Activated CD8-positive, alpha-beta T cell treated with anti-CD3 and anti-CD28 coated beads, Interleukin-2, amount 10 ng/mL, durations not matched to agents 7 days and 5 days (primary cell): ENCODE measurements around the gene ZNF497. TPM values are rescaled to one million over a fixed set of nuclear protein-coding genes. Genes with fewer than 3 reads are reported as not detected.

ENCODE experiments used
- ATAC-seq: fragments of 150-1000 bp; cut with Tn5 transposase; one replicate; pipeline ENCODE4 v1.10.0; 2021; ENCODE audit warnings: moderate library complexity
- CTCF ChIA-PET: fragments of 350-600 bp; sonication (Branson Sonifier 250); formaldehyde crosslinking; loops from one replicate; lab custom pipeline; 2021; ENCODE audit warnings: antibody characterized with exemption; lab: Charles Lee
- POLR2A ChIA-PET: fragments of 350-600 bp; sonication (Branson Sonifier 250); formaldehyde crosslinking; loops from one replicate; lab custom pipeline; 2021; ENCODE audit warnings: antibody characterized with exemption; lab: Charles Lee
- DNase-seq: peaks from one replicate; pipeline ENCODE4 v3.0.0-alpha.2; 2020
- H3K27ac Mint-ChIP-seq: one replicate; pipeline ENCODE4 v1.8.0; 2021; ENCODE audit warnings: mild to moderate bottlenecking, mixed read lengths
- H3K27me3 Mint-ChIP-seq: one replicate; pipeline ENCODE4 v1.8.0; 2021; ENCODE audit warnings: low read depth, mixed read lengths
- H3K36me3 Mint-ChIP-seq: one replicate; pipeline ENCODE4 v1.8.0; 2021; ENCODE audit warnings: low read depth, mixed read lengths
- H3K4me1 Mint-ChIP-seq: one replicate; pipeline ENCODE4 v1.8.0; 2021; ENCODE audit warnings: low read depth, mixed read lengths
- H3K4me3 Mint-ChIP-seq: one replicate; pipeline ENCODE4 v1.8.0; 2021; ENCODE audit warnings: mild to moderate bottlenecking, mixed read lengths
- H3K9me3 Mint-ChIP-seq: one replicate; pipeline ENCODE4 v1.8.0; 2022; ENCODE audit warnings: mixed read lengths; ENCODE audit not compliant: insufficient read depth
- total RNA-seq, 2 experiments: library from RNA; stranded (reverse); gene quantifications; one replicate each; pipeline ENCODE4 v1.2.3, GENCODE V29; 2021

Gene ZNF497
- total RNA-seq, 2 experiments from 2014 or later, result 1.5 to 1.7 TPM

DNA sequence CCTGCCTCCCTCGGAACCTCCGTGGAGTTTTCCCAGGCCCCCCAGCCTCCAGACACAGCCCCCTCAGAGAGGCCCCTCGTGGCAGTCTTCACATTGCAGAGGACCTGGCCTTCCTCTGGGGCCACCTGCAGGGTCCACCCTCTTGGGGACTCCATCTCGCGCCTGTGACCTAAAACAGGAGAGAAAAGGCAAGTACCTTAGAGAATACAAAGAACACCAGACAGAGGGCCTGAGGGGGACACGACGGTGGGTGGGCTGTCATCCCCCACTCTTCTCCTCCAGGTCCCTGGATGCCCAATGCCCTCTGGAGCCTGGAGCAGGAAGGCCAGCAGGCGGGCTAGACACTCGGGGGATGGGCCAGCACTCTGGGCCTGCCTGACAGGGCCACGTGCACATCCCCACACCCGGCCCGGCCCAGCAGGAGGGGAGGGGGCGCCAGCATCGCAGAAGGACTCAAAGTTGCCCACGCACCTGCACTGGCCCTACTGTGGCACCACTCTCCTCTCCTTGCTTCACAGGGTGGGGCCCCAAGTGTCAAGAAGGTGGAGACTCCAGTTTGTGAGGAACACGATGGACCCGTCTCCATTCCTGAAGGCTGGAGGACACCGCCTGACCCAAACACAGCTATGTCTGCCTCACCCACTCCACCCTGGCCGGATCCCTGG, 4.9 kb downstream of the ZNF497 start:
- peaks cover 42% of the 10 kb centered on the region for H3K4me1 Mint-ChIP-seq
- no peak overlapping the region for H3K4me3 Mint-ChIP-seq
- ChIA-PET CTCF (no interaction called here), POLR2A (interaction anchor here (1.0 to 1.9 kb wide), 3 partner anchors 10 to 52 kb away, joined by 3 to 12 read pairs (median 7); partner anchors contain the start of genes ERVK3-1 and ZNF837)
- peaks cover 18% of the 10 kb centered on the region for H3K36me3 Mint-ChIP-seq
- H3K27me3 Mint-ChIP-seq, result no peaks in the 10 kb centered on the region
- H3K27ac Mint-ChIP-seq, result no peak overlapping the region
- DNase-seq (no peak), ATAC-seq (no peak)
- no peaks in the 10 kb centered on the region for H3K9me3 Mint-ChIP-seq

DNA sequence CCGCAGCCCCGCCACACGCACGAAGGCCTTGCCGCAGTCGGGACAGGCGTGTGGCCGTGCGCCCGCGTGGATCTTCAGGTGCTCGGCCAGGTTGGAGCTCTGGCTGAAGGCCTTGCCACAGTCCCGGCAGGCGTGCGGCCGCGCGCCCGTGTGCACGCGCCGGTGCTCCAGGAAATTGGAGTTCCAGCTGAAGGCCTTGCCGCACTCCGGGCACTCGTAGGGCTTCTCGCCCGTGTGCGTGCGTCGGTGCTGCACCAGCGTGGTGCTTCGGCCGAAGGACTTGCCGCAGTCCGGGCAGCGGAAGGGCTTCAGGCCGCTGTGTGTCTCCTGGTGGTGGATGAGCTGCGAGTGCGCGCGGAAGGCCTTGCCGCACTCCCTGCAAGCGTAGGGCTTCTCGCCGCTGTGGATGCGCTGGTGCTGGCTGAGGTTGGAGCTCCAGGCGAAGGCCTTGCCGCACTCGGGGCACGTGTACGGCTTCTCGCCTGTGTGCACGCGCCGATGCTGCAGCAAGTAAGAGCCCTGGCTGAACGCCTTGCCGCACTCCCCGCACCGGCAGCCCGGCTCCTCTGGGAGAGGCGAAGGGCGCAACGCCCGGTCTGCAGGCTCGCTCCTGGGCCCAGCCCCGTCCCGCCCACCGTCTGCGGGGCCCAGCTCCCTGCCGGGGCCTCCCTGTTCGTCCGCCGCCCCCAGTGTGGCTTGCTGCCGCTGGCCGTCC, 5.6 kb downstream of the ZNF497 start:
- Mint-ChIP-seq H3K27ac (peak overlapping the region; percentile 75), H3K36me3 (peaks cover 23% of the 10 kb centered on the region), H3K9me3 (no peaks in the 10 kb centered on the region), H3K27me3 (no peaks in the 10 kb centered on the region), H3K4me3 (peak overlapping the region; percentile 53), H3K4me1 (peaks cover 38% of the 10 kb centered on the region)
- no peak for ATAC-seq
- no peak for DNase-seq
- POLR2A ChIA-PET, result interaction anchor here (0.7 to 1.9 kb wide), 5 partner anchors 9 to 52 kb away, joined by 3 to 12 read pairs (median 3); partner anchors contain the start of genes ERVK3-1 and ZNF837
- CTCF ChIA-PET, result interaction anchor here (0.9 to 1.6 kb wide), 2 partner anchors 9 to 23 kb away, joined by 3 to 9 read pairs; no protein-coding TSS in a partner anchor

DNA sequence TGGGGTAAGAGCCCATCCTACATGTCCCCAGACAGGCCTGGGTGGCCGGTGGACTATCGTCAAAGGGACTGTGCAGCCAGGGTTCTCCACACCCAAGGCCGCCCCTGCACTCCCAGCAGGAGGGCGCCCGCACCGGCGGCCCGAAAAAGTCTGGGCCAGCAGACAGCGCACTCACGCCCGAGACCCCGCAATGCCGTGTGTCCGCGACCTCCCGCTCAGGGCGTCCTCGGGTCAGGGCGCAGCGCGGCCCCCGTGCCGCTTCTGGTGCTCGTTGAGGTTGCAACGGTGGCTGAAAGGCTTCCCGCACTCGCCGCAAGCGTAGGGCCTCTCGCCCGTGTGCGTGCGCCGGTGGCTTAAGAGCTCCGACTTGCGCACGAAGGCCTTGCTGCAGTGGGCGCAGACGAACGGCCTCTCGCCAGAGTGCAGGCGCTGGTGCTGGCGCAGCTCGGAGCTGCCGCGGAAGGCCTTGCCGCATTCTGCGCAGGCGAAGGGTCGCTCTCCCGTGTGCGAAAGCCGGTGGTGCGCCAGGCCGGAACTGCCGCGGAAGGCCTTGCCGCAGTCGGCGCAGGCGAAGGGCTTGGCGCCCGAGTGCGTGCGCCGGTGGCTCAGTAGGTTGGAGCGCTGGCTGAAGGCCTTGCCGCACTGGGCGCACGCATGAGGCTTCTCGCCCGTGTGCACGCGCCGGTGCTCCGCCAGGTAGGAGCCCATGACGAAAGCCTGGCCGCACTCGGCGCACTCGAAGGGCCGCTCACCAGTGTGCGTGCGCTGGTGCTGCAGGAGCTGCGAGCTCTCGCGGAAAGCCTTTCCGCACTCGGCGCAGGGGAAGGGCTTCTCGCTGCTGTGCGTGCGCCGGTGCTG, 6.4 kb downstream of the ZNF497 start:
- ChIA-PET POLR2A (interaction anchor here (0.7 to 1.9 kb wide), 6 partner anchors 9 to 51 kb away, joined by 3 to 12 read pairs (median 4); partner anchors contain the start of genes ERVK3-1 and ZNF837), CTCF (interaction anchor here (0.9 to 1.6 kb wide), 2 partner anchors 8 to 23 kb away, joined by 3 to 9 read pairs; no protein-coding TSS in a partner anchor)
- Mint-ChIP-seq H3K4me1 (peaks cover 34% of the 10 kb centered on the region), H3K27ac (peak overlapping the region; percentile 75), H3K27me3 (no peaks in the 10 kb centered on the region), H3K4me3 (peak overlapping the region; percentile 53), H3K36me3 (peaks cover 30% of the 10 kb centered on the region), H3K9me3 (no peaks in the 10 kb centered on the region)
- peak; percentile 70 for DNase-seq
- ATAC-seq, result peak; percentile 72

DNA sequence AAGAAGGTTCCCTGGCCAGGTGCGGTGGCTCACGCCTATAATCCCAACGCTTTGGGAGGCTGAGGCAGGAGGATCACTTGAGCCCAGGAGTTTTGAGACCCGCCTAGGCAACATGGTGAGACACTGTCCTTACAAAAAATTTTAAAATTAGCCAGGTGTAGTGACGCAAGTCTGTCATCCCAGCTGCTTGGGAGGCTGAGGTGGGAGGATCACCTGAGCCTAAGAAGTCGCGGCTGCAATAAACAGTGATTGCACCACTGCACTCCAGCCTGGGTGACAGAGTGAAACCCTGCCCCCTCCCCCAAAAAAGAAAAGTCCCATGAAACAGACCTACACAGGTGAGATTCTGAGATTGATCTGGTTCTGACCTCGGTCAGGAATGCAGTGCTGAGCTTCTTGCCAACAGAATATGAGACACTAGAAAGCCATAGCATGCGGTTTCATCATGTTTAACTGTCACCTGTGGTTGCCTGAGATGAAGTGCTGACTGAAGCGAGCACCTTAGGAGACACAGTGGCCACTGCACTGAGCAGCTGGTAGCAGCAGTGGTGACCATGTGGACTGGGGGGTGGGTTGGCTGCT, 7.2 kb downstream of the ZNF497 start:
- Mint-ChIP-seq H3K9me3 (no peaks in the 10 kb centered on the region), H3K4me3 (no peak overlapping the region), H3K36me3 (peaks cover 36% of the 10 kb centered on the region), H3K27ac (no peak overlapping the region), H3K27me3 (no peaks in the 10 kb centered on the region), H3K4me1 (peaks cover 36% of the 10 kb centered on the region)
- ATAC-seq (no peak), DNase-seq (no peak)
- ChIA-PET POLR2A (interaction anchor here (0.8 to 1.9 kb wide), 4 partner anchors 7 to 188 kb away, joined by 3 to 12 read pairs (median 4); partner anchors contain the start of genes TRIM28 and ZNF497), CTCF (interaction anchor here (0.9 to 1.6 kb wide), 2 partner anchors 8 to 16 kb away, joined by 5 to 9 read pairs; no protein-coding TSS in a partner anchor)

DNA sequence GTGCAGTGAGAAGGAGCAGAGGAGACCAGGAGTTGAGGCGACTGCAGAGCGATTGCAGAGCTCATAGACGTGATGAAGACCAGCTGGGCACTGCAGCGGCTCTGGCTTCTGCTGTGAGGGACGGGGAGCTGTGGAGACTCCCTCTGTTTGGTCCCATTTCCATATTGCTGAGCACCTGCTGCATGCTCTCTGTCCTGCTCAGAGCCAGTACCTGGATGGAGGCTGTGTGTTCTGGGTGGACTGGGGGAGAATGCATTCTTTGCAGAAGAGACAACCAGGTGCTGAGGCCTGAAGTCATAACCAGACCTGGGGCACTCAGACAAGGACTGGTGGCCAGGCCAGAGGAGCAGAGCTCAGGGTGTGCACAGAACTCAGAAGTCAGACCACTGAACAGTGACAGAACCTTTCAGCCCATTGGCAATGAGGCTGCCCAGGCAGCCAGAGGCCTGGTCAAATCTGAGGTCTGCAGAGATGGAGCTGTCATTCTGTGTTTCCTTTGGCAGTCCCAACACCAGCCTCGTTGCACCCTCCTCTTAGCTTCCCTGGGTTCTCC, 8.0 kb downstream of the ZNF497 start:
- POLR2A ChIA-PET, result interaction anchor here (0.8 to 1.6 kb wide), 3 partner anchors 8 to 189 kb away, joined by 3 to 4 read pairs (median 3); partner anchors contain the start of genes TRIM28 and ZNF497
- no peak overlapping the region for H3K4me3 Mint-ChIP-seq
- H3K36me3 Mint-ChIP-seq, result peaks cover 38% of the 10 kb centered on the region
- H3K27me3 Mint-ChIP-seq, result no peaks in the 10 kb centered on the region
- ATAC-seq (no peak), DNase-seq (no peak)
- H3K4me1 Mint-ChIP-seq, result peaks cover 39% of the 10 kb centered on the region
- CTCF ChIA-PET, result interaction anchor here (0.9 kb wide), 1 partner anchor 15 kb away, joined by 5 read pairs; no protein-coding TSS in a partner anchor
- no peak overlapping the region for H3K27ac Mint-ChIP-seq
- no peaks in the 10 kb centered on the region for H3K9me3 Mint-ChIP-seq

DNA sequence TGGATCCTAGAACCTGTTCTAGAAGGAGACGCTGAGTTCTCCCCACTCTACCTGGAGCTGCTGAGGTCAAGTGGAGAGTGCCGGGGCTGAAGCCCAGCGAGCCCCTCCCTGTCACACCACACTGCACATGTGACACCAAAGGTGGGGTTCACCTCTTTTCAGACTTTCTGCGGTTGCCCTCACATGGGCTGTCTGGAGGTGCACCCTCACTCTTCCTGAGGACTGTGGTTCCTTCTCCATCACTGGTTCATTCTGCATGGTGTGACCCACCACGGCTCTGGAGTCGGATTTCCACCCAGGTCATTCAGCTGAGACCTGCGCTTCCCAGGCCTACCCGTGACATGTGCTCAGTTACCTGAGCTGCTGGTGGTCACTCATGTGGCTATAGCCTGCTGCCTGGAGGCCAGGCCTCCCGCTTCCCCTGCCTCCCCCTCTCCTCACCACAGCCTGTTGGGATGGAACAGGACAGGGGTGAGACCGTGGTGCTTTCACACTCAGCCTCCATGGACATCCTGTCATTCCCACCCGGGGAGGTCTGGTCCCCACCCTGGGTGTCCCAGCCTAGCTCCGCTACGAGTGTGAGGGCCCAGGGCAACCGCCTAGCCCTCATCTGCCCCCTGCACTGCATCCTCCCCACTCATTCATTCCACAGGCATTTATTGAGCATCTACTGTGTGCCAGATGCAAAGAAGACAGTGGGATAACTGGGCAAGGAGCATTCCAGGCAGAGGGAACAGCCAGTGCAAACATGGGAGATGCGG, 8.7 kb downstream of the ZNF497 start:
- POLR2A ChIA-PET, result interaction anchor here (1.0 kb wide), 1 partner anchor 9 kb away, joined by 3 read pairs; the partner anchor contains the start of gene ZNF497
- CTCF ChIA-PET, result no interaction called here
- DNase-seq, result no peak
- ATAC-seq, result no peak
- H3K4me3 Mint-ChIP-seq, result no peak overlapping the region
- peaks cover 40% of the 10 kb centered on the region for H3K36me3 Mint-ChIP-seq
- H3K27me3 Mint-ChIP-seq, result no peaks in the 10 kb centered on the region
- H3K4me1 Mint-ChIP-seq, result peaks cover 45% of the 10 kb centered on the region
- H3K9me3 Mint-ChIP-seq, result no peaks in the 10 kb centered on the region
- H3K27ac Mint-ChIP-seq, result no peak overlapping the region

DNA sequence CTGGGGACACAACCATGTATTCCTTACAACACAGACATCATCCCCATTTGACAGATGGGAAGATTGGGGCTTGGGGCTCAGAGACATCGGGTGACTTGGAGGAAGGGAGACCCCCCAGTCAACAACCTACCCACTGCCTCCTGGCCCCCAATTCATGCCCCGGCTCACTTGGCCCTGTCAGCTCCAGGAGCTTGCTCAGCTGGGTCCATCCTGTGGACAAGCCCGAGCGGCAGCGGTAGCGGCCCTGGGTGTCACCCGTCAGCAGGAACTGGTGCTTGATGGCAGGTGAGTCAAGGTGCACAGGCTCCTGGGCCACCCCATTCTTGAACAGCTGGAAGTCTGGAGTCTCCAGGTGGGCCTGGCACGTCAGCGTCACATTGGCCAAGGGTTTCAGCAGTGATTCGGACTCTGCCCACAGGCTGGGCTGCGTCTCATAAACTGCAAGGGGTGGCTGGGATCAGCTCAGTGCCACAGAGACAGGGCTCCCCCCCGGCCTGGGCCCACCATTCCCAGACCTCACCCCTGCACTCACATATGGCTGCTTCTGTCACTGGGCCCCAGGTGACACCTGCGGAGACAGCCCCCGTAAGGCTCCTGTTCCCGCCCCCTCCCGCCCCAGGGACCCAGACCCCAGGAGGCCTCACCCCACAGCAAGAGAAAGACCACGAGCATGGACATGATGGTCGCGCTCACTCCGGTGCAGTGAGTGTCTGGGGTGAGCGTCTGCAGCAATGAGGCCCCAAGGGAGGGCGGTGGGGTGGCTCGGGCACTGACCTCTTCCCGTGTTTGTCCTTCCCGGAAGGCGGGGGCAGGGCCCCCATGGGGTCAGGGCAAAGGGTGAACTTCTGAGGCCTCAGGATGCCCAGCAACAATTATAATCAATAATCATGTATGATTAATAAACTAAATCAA, 9.5 kb downstream of the ZNF497 start, which contains the start of gene A1BG:
TSS of gene A1BG (minus strand) at position 733 of the 912 bp plus-strand sequence. CDS start at position 678, 55 bp downstream.
- no peaks in the 10 kb centered on the region for H3K9me3 Mint-ChIP-seq
- peaks cover 43% of the 10 kb centered on the region for H3K36me3 Mint-ChIP-seq
- no peak within 1 kb of the TSS for H3K4me3 Mint-ChIP-seq
- DNase-seq (no peak), ATAC-seq (no peak)
- CTCF ChIA-PET, result no interaction called here
- H3K4me1 Mint-ChIP-seq, result peaks cover 50% of the 10 kb centered on the region
- H3K27ac Mint-ChIP-seq, result no peak within 1 kb of the TSS
- POLR2A ChIA-PET, result no interaction called here
- H3K27me3 Mint-ChIP-seq, result no peaks in the 10 kb centered on the region

DNA sequence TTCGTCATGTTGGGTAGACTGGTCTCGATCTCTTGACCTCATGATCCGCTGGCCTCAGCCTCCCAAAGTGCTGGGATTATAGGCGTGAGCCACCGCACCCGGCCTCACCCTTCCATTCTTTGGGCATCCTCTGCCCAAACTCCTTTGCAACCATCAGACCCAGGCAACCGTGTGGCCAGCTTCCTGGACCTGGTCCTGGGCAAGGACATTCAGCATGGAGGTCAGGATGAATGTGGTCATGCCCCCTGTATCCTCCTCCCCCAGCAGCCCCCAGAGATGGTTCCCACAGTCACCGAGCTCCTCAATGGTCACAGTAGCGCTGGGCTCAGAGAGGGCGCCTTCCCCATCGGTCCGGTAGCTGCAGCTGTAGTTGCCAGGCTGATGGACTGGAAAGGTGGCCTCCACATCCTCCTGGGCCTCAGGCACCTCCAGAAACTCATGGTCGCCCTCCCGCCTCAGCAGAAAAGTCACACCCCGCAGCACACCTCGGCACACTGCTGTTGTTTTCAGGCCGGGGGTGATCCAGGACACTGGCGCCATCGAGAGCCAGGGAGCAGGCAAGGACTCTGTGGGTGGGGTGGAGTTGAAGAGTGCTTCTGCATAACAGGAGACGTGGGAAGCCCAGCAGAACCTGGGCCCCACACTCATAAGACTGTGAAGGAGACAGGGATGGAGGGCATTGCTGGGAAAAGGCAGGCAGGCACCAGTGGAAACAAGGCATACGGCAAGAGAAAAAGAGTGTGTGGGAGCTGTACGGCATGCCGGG, 10.4 kb downstream of the ZNF497 start:
- POLR2A ChIA-PET, result no interaction called here
- ATAC-seq (no peak), DNase-seq (no peak)
- Mint-ChIP-seq H3K9me3 (no peaks in the 10 kb centered on the region), H3K36me3 (peaks cover 43% of the 10 kb centered on the region), H3K4me1 (peaks cover 45% of the 10 kb centered on the region), H3K27me3 (no peaks in the 10 kb centered on the region), H3K4me3 (no peak overlapping the region), H3K27ac (no peak overlapping the region)
- CTCF ChIA-PET, result no interaction called here

DNA sequence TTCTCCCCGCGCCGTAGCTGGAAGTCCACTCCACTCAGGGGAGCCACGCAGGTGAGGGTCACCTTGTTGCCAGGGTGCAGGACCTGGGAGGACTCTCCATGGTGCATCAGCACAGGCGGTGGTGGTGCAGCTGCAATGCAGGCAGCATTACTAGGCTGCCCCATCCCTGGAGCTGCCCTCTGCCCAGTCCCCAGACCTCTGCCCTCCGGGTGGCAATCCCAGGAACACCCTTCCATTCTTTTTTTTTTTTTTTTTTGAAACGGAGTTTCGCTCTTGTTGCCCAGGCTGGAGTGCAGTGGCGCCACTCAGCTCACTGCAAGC, 11.0 kb downstream of the ZNF497 start:
- H3K27ac Mint-ChIP-seq, result no peak overlapping the region
- ChIA-PET CTCF (no interaction called here), POLR2A (no interaction called here)
- H3K4me1 Mint-ChIP-seq, result peaks cover 42% of the 10 kb centered on the region
- no peaks in the 10 kb centered on the region for H3K9me3 Mint-ChIP-seq
- no peak overlapping the region for H3K4me3 Mint-ChIP-seq
- DNase-seq (no peak), ATAC-seq (no peak)
- no peaks in the 10 kb centered on the region for H3K27me3 Mint-ChIP-seq
- peaks cover 43% of the 10 kb centered on the region for H3K36me3 Mint-ChIP-seq
